Omental fat pad (tissue), 4 donors: ENCODE results near the gene GPN2. TPM values are rescaled to one million over a fixed set of nuclear protein-coding genes. Genes with fewer than 3 reads are reported as not detected.
"Not testable (repeated sequence)": the region's sequence is repeated elsewhere in the genome, so short reads cannot be mapped to it uniquely, and the experiment has no call there.

Experiments used
- ATAC-seq: fragments of 150-250 bp; one replicate; pipeline ENCODE4 v1.9.1; 2016; ENCODE audit warnings: mild to moderate bottlenecking, moderate library complexity; ENCODE audit not compliant: low FRiP score
- DNase-seq: peaks from one replicate; pipeline ENCODE4 v3.0.0-alpha.2; 2019; ENCODE audit warnings: low spot score
- CTCF ChIP-seq, 3 donors: fragments of 450-650 bp; IDR thresholded peaks; one replicate each; pipeline ENCODE4 v1.5.1; 2016 to 2017; ENCODE audit warnings: antibody characterized with exemption in 3 of 3, mild to moderate bottlenecking in 3 of 3, moderate library complexity in 2 of 3
- total RNA-seq, 4 donors: library from RNA; depleted of rRNA; stranded (reverse); fragments of >200 nt; gene quantifications; one replicate each; pipeline ENCODE4 v1.1.0, GENCODE V29; 2016

Gene GPN2
- total RNA-seq, 4 donors from 2014 or later = 9.4 to 18.0 (median 11.0) TPM

GRCh38 chr1:26887125-26887524 is 3.0 kb downstream of the GPN2 start:
- TF ChIP-seq CTCF (IDR thresholded peaks at IDR 0.05) = no peak
- DNase-seq (no peak), ATAC-seq (no peak)

DNA sequence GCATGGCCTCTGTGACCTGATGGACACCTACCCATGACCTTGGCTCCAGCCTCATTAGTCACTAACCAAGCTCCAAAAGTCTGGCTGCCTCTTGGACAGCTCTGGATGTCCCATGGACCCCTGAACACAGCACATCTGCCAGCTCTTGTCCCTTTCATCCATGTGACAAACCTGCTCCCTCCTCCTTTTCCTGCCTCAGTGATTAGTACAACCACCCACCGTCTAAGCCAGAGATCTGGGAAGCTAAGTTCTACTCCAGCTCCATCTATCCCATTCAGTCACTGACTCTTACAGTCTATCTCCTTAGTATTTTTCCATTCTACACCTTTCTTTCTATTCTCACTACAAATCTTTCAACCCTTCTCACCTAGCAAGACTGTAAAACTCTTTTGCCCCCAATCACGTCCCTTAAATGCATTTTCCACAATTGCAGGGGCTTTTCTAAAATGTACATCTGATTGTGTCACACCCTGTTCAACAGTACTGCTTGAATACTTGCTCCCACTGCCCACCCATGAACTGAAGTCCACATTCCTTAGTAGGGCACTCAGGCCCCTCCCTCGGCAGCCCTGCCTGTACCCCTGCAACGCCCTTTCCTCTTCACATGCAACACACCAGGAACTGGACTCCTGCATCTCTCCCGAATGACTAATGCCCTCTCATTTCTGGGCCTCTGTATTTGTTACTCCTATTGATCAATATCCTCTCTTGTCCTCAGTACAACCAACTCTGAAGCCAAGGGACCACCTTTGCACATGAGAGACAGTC is 7.2 kb downstream of the GPN2 start:
- ATAC-seq (no peak), DNase-seq (no peak)
- no peak for TF ChIP-seq CTCF (IDR thresholded peaks at IDR 0.05)

GRCh38 chr1:26881611-26882010 is 8.5 kb downstream of the GPN2 start:
- ATAC-seq, DNase-seq: not testable (repeated sequence)

- ATAC-seq (no peak), DNase-seq (no peak)
- TF ChIP-seq CTCF (IDR thresholded peaks at IDR 0.05) = no peak
Measured at GRCh38 chr1:26879793-26880192, 10.3 kb downstream of the GPN2 start.

DNA sequence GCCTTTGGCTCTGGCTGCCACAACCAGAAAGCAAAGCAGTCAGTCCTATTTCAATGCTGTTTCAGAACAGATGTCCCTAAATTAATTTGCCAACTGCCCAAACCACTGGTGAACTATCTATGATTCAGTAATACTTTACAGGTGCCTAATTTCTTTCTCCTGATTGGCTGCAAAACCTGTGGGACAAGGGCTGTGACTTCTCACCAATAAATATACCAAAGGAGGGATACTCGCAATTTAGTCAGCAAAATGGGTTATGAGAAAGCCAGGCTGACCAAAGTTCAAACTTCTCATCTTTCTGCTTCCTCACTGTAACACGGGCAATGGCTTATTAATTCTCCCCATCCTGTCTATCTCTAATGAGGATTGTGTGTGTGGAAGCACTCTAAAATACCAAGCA is 12.8 kb downstream of the GPN2 start:
- no peak for ATAC-seq
- no peak for TF ChIP-seq CTCF (IDR thresholded peaks at IDR 0.05)
- no peak for DNase-seq

GRCh38 chr1:26874896-26875295 is 15.2 kb downstream of the GPN2 start:
- DNase-seq (no peak), ATAC-seq (no peak)
- no peak for TF ChIP-seq CTCF (IDR thresholded peaks at IDR 0.05)

DNA sequence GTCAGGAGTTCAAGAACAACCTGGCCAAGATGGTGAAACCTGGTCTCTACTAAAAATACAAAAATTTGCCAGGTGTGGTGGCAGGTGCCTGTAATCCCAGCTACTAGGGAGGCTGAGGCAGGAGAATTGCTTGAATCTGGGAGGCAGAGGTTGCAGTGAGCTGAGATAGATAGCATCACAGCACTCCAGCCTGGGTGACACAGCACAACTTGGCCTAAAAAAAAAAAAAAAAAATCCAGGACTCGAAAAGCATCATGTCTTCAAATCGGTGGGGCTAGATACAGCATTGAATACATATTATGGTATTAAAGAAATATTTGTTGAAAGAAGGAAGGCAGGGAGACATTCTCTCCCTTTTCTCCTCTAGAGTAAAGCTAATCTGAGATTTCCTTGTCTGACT is 17.0 kb downstream of the GPN2 start:
- not testable (repeated sequence) for DNase-seq, ATAC-seq

DNA sequence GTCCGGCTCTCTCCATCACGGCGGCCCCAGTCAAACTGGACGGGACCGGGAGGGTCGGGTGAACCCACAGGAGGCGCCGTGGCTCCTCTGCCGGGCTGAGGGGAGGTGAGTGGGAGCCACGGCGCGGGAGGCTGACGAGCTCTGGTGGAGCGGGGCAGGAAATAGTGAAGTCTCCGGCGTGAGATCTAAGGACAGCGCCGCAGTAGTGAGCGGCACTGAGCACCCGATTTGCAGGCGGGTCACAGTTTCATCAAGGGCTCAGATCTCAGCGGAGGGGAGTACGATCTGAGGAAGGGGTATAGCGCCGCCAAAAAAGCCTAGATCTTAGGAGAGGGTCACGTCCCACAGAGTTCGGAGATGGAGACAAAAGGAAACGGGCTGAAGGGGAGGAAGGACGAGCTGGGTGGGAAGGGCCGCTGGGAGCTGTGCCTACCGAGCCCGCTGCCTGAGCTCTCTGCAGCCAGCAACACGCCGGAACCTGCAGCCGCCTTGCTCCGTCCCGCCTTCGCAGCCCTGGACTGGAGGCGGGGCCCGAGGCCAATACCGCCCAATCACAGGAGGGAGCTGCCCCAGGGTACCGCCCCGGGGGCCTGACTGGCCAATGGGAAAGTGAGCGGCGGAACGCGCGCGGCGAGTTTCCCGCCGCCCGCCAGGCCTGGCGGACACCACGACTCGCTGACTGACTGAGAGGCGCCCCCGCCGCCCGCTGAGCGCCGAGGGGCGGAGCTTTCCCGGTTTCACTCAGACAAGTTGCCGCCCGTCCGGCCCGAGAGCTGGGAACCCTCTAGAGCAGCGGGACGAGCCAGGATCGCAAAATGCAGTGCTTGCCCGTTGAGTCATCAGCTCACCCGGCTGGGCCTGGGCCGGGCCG is 25.2 kb downstream of the GPN2 start:
- peak; percentile 96 for ATAC-seq
- peak; percentile 72 for DNase-seq
- no peak for TF ChIP-seq CTCF (IDR thresholded peaks at IDR 0.05)
